SK-N-SH treated with all-trans-retinoic acid at 6 μM for 48 hours (cell line): ENCODE data around the gene PRKG1.

Experiments used
- ATAC-seq: fragments of 200-7000 bp; cut with Tn5 transposase; 3 replicates; pipeline ENCODE4 v1.9.1; 2020; ENCODE audit warnings: mild to moderate bottlenecking, moderate library complexity
- BACH2 ChIP-seq: fragments of 250-450 bp; sonication (Bioruptor Pico); IDR thresholded peaks from 2 replicates; pipeline ENCODE4 v1.9.0; 2021; ENCODE audit warnings: mild to moderate bottlenecking, borderline replicate concordance
- ESRRG ChIP-seq: fragments of 250-450 bp; sonication (Bioruptor Pico); IDR thresholded peaks from 2 replicates; pipeline ENCODE4 v1.6.1; 2021; ENCODE audit warnings: mild to moderate bottlenecking
- GLIS3 ChIP-seq: fragments of 250-450 bp; sonication (Bioruptor Pico); IDR thresholded peaks from 2 replicates; pipeline ENCODE4 v1.5.0; 2020; ENCODE audit warnings: mild to moderate bottlenecking, moderate library complexity
- ISL1 ChIP-seq: fragments of 250-450 bp; sonication (Bioruptor Pico); IDR thresholded peaks from 2 replicates; pipeline ENCODE4 v2.1.2; 2022; ENCODE audit warnings: mild to moderate bottlenecking, moderate library complexity
- PPARA ChIP-seq: fragments of 250-450 bp; sonication (Bioruptor Pico); IDR thresholded peaks from 2 replicates; pipeline ENCODE4 v1.5.0; 2020; ENCODE audit warnings: mild to moderate bottlenecking, borderline replicate concordance
- RARB ChIP-seq: fragments of 250-450 bp; sonication (Bioruptor Pico); IDR thresholded peaks from 2 replicates; pipeline ENCODE4 v1.8.0; 2021; ENCODE audit warnings: mild to moderate bottlenecking, moderate library complexity
- TCF4 ChIP-seq: fragments of 250-450 bp; sonication (Bioruptor Pico); IDR thresholded peaks from 2 replicates; pipeline ENCODE4 v1.8.0; 2021; ENCODE audit warnings: mild to moderate bottlenecking, moderate library complexity, borderline replicate concordance
- TOX ChIP-seq: fragments of 250-450 bp; sonication (Bioruptor Pico); IDR thresholded peaks from 2 replicates; pipeline ENCODE4 v1.8.0; 2021; ENCODE audit warnings: mild to moderate bottlenecking, moderate library complexity, borderline replicate concordance
- ZC3H10 ChIP-seq: fragments of 250-450 bp; sonication (Bioruptor Pico); IDR thresholded peaks from 2 replicates; pipeline ENCODE4 v1.5.1; 2021; ENCODE audit warnings: mild to moderate bottlenecking, moderate library complexity
- ZFP3 ChIP-seq: fragments of 250-450 bp; sonication (Bioruptor Pico); IDR thresholded peaks from 2 replicates; pipeline ENCODE4 v1.5.0; 2020; ENCODE audit warnings: mild to moderate bottlenecking, moderate library complexity
- ZFP30 ChIP-seq: fragments of 450-650 bp; formaldehyde crosslinking; IDR thresholded peaks from 2 replicates; pipeline ENCODE4 v1.5.0; 2022; ENCODE audit warnings: mild to moderate bottlenecking, moderate library complexity
- ZNF565 ChIP-seq: fragments of 450-650 bp; formaldehyde crosslinking; conservative IDR thresholded peaks from 2 replicates; pipeline ENCODE4 v1.5.0; 2020; ENCODE audit warnings: low read depth, mild to moderate bottlenecking, moderate library complexity
- ZNF70 ChIP-seq: fragments of 450-650 bp; formaldehyde crosslinking; IDR thresholded peaks from 2 replicates; pipeline ENCODE4 v1.5.0; 2020; ENCODE audit warnings: mild to moderate bottlenecking, moderate library complexity
- ZNF8 ChIP-seq: fragments of 450-650 bp; formaldehyde crosslinking; IDR thresholded peaks from 2 replicates; pipeline ENCODE4 v1.5.0; 2020; ENCODE audit warnings: mild to moderate bottlenecking, moderate library complexity
- TF ChIP-seq, protein P1 (sequence below): fragments of 250-450 bp; sonication (Bioruptor Pico); IDR thresholded peaks from 2 replicates; pipeline ENCODE4 v1.8.0; 2021; ENCODE audit warnings: low read depth, mild to moderate bottlenecking, moderate library complexity, borderline replicate concordance
- TF ChIP-seq, protein P2 (sequence below): fragments of 250-450 bp; sonication (Bioruptor Pico); IDR thresholded peaks from 2 replicates; pipeline ENCODE4 v1.5.1; 2021; ENCODE audit warnings: mild to moderate bottlenecking, moderate library complexity
- TF ChIP-seq, protein P3 (sequence below): fragments of 250-450 bp; sonication (Bioruptor Pico); IDR thresholded peaks from 2 replicates; pipeline ENCODE4 v1.5.1; 2020; ENCODE audit warnings: low read depth, mild to moderate bottlenecking, moderate library complexity
- TF ChIP-seq, protein P4 (sequence below): fragments of 250-450 bp; sonication (Bioruptor Pico); IDR thresholded peaks from 2 replicates; pipeline ENCODE4 v1.5.0; 2020; ENCODE audit warnings: mild to moderate bottlenecking, moderate library complexity
- TF ChIP-seq, protein P5 (sequence below): fragments of 250-450 bp; sonication (Bioruptor Pico); IDR thresholded peaks from 2 replicates; pipeline ENCODE4 v1.8.0; 2020; ENCODE audit warnings: mild to moderate bottlenecking, moderate library complexity, borderline replicate concordance

The PRKG1 gene

DNA sequence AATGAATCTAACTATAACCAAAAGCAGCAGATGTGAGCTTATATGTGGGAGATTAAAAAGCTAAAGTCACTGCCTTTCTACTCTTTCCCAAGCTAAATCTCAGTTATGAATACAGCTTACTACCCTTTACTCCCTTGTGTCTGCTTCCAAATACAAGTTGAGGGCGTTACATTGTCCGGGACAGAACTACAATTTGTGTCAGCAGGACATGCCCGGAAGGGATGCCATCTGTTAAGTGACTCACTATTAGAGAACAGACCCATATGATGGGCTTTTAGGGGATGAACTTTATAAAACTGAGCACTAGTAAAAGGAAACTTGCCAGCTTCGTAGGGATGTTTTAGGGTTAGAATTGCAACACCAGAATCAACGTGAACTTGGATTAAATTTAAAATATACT is 924.8 kb downstream of the PRKG1 start:
- peak; percentile 51; the same call in 2 of the 3 replicates for ATAC-seq
- TF ChIP-seq, protein P1, sequence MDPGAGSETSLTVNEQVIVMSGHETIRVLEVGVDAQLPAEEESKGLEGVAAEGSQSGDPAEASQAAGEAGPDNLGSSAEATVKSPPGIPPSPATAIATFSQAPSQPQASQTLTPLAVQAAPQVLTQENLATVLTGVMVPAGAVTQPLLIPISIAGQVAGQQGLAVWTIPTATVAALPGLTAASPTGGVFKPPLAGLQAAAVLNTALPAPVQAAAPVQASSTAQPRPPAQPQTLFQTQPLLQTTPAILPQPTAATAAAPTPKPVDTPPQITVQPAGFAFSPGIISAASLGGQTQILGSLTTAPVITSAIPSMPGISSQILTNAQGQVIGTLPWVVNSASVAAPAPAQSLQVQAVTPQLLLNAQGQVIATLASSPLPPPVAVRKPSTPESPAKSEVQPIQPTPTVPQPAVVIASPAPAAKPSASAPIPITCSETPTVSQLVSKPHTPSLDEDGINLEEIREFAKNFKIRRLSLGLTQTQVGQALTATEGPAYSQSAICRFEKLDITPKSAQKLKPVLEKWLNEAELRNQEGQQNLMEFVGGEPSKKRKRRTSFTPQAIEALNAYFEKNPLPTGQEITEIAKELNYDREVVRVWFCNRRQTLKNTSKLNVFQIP (CRISPR knock-in tag) = no peak
- no peak for TF ChIP-seq BACH2 (CRISPR knock-in tag)
- TF ChIP-seq, protein P2, sequence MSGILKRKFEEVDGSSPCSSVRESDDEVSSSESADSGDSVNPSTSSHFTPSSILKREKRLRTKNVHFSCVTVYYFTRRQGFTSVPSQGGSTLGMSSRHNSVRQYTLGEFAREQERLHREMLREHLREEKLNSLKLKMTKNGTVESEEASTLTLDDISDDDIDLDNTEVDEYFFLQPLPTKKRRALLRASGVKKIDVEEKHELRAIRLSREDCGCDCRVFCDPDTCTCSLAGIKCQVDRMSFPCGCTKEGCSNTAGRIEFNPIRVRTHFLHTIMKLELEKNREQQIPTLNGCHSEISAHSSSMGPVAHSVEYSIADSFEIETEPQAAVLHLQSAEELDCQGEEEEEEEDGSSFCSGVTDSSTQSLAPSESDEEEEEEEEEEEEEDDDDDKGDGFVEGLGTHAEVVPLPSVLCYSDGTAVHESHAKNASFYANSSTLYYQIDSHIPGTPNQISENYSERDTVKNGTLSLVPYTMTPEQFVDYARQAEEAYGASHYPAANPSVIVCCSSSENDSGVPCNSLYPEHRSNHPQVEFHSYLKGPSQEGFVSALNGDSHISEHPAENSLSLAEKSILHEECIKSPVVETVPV = no peak
- TF ChIP-seq ESRRG (CRISPR knock-in tag) = no peak
- TF ChIP-seq, protein P3, sequence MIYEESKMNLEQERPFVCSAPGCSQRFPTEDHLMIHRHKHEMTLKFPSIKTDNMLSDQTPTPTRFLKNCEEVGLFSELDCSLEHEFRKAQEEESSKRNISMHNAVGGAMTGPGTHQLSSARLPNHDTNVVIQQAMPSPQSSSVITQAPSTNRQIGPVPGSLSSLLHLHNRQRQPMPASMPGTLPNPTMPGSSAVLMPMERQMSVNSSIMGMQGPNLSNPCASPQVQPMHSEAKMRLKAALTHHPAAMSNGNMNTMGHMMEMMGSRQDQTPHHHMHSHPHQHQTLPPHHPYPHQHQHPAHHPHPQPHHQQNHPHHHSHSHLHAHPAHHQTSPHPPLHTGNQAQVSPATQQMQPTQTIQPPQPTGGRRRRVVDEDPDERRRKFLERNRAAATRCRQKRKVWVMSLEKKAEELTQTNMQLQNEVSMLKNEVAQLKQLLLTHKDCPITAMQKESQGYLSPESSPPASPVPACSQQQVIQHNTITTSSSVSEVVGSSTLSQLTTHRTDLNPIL (CRISPR knock-in tag) = no peak
- TF ChIP-seq ZNF8 (CRISPR knock-in tag) = no peak
- no peak for TF ChIP-seq TOX (CRISPR knock-in tag)
- no peak for TF ChIP-seq ZFP30 (CRISPR knock-in tag)
- TF ChIP-seq RARB (CRISPR knock-in tag) = no peak
- no peak for TF ChIP-seq ISL1 (CRISPR knock-in tag)
- TF ChIP-seq, protein P4, sequence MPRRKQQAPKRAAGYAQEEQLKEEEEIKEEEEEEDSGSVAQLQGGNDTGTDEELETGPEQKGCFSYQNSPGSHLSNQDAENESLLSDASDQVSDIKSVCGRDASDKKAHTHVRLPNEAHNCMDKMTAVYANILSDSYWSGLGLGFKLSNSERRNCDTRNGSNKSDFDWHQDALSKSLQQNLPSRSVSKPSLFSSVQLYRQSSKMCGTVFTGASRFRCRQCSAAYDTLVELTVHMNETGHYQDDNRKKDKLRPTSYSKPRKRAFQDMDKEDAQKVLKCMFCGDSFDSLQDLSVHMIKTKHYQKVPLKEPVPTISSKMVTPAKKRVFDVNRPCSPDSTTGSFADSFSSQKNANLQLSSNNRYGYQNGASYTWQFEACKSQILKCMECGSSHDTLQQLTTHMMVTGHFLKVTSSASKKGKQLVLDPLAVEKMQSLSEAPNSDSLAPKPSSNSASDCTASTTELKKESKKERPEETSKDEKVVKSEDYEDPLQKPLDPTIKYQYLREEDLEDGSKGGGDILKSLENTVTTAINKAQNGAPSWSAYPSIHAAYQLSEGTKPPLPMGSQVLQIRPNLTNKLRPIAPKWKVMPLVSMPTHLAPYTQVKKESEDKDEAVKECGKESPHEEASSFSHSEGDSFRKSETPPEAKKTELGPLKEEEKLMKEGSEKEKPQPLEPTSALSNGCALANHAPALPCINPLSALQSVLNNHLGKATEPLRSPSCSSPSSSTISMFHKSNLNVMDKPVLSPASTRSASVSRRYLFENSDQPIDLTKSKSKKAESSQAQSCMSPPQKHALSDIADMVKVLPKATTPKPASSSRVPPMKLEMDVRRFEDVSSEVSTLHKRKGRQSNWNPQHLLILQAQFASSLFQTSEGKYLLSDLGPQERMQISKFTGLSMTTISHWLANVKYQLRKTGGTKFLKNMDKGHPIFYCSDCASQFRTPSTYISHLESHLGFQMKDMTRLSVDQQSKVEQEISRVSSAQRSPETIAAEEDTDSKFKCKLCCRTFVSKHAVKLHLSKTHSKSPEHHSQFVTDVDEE (CRISPR knock-in tag) = no peak

DNA sequence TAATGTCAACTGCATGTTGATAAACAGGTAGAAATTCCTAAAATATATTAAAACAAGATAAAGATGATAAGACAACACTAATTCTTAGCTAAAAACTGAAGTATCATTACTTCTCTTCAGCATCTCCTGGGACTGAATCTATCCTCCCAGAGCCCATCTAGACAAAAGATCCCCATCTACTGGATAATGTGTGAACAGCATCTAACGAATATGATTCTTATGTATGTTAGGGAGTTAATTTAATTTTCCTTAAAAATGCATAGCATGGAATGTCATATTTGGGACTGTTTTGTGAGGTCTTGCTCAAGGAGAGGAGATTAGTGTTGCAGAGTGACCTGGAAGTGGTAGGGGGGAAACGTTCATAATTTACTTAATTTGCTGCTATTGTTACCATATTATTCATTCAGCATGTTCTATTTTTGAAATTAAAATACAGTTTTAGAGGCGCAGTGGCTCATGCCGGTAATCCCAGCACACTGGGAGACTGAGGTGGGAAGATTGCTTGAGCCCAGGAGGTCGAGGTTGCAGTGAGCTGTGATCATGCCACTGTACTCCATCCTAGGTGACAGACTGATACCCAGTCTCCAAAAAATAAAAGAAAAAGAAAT is 930.2 kb downstream of the PRKG1 start:
- TF ChIP-seq TCF4 (CRISPR knock-in tag) = no peak
- peak; percentile 85 for TF ChIP-seq ZNF70 (CRISPR knock-in tag)
- peak; percentile 87 for ATAC-seq

DNA sequence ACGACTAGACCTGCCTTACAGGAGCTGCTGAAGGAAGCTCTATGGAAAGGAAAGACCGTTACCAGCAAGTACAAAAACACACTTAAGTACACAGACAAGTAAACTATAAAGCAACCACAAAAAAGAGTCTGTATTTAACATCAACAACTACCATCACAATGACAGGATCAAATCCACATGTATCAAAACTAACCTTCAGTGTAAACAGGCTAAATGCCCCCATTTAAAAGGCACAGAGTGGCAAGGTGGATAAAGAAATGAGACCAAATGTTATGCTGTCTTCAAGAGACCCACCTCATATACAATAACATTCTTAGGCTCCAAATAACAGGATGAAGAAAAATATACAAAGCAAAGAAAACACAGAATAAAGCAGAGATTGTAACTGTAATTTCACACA is 932.8 kb downstream of the PRKG1 start:
- no peak for ATAC-seq
- TF ChIP-seq ESRRG (CRISPR knock-in tag) = no peak
- no peak for TF ChIP-seq TOX (CRISPR knock-in tag)
- TF ChIP-seq, protein P4 (CRISPR knock-in tag) = no peak
- TF ChIP-seq, protein P1 (CRISPR knock-in tag) = no peak
- no peak for TF ChIP-seq RARB (CRISPR knock-in tag)
- TF ChIP-seq PPARA (CRISPR knock-in tag) = no peak
- TF ChIP-seq GLIS3 (CRISPR knock-in tag) = no peak
- no peak for TF ChIP-seq ZNF8 (CRISPR knock-in tag)
- TF ChIP-seq, protein P2 = no peak
- no peak for TF ChIP-seq ZC3H10 (CRISPR knock-in tag)
- TF ChIP-seq, protein P5, sequence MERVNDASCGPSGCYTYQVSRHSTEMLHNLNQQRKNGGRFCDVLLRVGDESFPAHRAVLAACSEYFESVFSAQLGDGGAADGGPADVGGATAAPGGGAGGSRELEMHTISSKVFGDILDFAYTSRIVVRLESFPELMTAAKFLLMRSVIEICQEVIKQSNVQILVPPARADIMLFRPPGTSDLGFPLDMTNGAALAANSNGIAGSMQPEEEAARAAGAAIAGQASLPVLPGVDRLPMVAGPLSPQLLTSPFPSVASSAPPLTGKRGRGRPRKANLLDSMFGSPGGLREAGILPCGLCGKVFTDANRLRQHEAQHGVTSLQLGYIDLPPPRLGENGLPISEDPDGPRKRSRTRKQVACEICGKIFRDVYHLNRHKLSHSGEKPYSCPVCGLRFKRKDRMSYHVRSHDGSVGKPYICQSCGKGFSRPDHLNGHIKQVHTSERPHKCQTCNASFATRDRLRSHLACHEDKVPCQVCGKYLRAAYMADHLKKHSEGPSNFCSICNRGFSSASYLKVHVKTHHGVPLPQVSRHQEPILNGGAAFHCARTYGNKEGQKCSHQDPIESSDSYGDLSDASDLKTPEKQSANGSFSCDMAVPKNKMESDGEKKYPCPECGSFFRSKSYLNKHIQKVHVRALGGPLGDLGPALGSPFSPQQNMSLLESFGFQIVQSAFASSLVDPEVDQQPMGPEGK (CRISPR knock-in tag) = no peak
- no peak for TF ChIP-seq ZNF565 (CRISPR knock-in tag)
- TF ChIP-seq ZFP3 = no peak
- TF ChIP-seq ZFP30 (CRISPR knock-in tag) = no peak
- TF ChIP-seq, protein P3 (CRISPR knock-in tag) = no peak
